Measurements from ENCODE around the gene PDCD1.
"Not testable (repeated sequence)": the region's sequence is repeated elsewhere in the genome, so short reads cannot be mapped to it uniquely, and the experiment has no call there.

Gene PDCD1

DNA sequence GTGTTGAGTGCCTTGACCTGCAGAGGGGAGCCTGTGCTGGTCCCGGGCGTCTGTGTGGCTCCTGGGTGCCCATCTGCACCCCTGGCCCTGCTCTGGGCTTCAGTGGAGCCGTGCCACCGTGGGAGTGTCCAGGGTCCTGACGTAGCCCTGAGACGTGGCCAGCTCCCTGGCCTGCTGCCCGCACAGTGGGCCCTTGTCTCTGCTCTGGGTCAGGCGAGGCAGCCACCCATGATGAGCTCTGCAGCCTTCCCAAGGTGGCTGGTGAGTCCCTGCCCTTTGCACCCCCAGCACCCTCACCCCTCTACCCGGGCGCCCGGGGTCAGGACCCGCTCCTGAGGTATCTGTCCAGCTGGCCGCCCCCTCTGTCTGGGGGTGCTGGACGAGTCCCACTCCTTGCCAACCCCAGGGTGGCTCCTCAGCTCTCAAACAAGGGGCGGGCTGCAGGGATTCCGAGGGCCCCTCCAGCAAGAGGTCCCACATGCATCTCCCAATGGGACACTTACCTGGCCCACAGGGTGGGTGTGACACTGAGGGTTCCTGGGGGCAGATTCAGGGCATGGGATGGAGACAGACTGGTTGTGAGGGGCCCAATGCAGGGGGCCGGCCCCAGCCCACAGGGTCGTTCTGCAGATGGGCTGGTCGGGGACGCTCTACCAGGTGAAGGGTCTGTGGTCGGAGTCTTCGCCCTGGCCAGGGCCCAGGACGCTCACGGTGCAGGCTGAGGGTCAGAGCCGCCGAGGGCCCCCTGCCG lies 47.3 kb downstream of the PDCD1 start:
- no peak for DNase-seq

DNA sequence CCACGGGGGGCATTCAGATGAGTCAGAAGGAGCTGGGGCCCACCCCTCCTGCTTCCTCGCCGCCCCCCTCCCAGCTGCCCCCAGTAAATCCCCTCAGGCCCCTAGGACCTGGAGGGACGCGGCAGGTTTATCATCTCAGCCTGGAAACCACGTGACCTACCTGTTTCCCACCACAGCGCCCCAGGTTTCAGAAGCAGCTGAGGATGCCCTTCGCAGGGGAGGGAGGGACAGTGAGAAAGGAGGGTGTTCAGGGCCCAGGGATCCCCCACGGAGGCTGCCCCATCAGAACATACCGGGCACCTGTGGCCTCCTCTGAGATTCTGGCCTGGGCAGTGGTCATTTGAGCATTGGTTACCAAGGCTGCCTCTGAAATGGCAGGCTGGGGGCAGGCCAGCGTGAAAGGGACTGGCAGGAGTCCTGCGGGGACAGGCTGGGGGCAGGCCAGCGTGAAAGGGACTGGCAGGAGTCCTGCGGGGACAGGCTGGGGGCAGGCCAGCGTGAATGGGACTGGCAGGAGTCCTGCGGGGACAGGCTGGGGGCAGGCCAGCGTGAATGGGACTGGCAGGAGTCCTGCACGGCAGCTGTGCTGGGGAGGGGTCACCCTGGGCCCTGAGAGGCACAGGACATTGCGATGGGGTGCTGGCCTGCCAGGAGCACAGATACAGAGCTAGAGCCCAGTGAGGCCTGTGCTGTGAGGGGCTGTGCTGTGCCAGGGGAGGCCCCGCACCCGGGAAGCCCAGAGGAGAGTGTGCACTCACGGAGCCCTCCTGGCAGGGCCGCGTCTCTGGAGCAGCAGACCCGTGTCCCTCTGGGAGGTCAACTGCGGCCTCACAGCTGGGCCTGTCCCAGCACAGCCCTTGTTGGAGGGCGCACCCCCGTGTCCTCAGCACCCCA lies 48.1 kb downstream of the PDCD1 start:
- no peak for DNase-seq

DNA sequence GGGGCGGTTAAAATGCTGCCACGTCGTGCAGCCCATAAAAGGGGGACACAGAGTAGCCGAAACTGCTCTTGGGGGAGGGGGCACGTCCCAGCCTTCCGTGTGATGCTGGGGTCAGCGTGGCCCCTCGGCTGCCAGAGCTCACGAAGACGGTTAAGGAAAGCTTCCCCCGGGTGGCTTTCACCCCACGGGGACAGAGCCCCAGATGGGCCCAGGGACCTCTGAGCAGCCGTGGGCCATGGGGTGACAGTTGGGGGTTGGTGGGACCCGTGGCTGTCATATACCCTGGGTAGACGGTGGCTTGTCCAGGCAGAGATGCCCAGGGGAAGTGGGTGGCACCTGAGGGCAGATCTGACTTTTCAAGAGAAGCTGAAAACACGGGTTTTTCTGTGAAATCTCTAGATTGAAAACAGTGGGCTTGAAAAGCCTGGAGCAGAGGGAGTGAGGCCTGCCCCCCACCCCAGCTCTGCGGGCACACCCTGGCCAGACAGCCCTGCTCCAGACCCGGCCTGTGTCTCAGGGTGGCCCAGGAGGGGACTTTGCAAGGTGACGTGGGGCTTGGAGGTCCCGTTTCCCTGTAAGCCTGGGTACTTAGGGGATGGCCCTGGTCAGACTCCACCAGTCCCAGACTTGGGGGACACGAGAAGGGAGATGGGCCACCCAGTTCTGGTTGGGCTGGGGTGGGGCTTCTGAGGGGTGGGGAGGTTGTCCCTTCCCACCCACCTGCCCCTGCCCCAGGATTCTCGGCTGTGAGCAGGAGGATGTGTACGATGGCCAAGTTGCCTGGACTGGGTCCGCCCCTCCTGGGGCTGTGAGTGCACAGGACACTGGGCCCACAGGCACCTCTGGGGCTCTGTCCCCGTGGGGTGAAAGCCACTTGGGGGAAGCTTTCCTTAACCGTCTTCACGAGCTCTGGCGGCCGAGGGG lies 49.0 kb downstream of the PDCD1 start:
- no peak for DNase-seq

DNA sequence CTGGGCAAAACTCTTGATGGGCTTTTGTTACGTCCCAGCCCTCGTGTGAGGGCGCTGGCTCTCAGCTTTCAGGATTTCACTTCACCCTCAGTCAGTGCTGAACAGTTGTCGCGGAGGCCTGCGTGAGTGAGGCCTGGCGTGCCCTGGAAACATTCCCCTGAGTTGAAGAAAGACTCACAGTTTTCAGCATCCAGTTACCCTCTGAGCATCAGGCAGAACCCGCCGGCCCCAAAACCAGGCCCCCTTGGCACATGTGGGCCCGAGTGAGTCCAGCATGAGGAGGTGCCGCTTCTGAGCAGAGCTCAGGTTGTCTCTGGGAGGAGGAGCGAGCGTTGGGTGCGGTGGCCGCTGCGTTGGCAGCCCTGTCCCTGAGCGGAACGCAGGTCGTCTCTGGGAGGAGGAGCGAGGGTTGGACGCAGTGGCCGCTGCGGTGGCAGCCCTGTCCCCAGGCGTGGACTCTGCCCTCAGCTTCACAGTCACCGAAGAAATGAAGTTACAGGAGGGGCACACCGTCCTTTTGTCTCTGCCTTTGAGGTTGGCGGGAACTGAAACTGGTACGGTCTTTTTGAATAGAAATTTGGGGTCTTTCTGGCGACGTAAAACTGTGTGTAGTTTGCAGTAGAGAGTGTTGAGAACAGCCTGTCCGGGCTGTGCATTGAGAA lies 49.8 kb downstream of the PDCD1 start, which contains the start of gene NEU4:
NEU4 (plus strand) TSS at position 473 of the 662 bp plus-strand sequence. CDS start 5,292 bp downstream, outside the sequence.
- DNase-seq: no peak

DNA sequence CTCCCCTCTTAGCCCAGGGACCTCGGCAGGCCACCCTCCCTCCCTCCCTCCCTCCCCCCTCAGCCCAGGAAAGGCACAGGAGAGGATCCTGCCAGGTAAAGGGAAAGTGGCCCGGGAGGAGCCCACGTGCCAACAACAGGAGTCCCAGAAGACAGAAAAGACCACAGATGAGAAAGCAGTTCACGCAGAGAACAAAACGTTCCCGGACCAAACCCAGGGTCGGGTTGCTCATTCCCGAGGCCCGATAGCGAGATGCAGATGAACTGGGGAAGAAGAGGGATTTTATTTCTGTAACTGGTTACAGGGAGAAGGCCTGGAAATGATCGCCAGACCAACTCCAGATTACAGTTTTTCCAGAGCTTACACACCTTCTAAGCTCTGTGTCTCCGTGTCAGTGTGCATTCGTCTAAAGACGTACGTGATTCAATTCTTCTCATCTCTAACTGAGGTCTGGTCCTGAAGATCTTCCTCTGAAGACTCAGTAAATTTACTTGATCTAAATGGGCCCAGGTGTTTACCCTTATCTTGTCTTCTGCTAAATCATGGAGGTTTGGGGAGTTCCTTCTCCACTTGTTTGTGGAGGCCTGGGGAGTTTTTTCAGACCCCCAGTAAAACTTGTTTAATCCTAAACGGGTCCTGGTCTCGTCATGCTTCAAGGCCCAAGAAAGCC lies 50.5 kb downstream of the PDCD1 start:
- DNase-seq: no peak

DNA sequence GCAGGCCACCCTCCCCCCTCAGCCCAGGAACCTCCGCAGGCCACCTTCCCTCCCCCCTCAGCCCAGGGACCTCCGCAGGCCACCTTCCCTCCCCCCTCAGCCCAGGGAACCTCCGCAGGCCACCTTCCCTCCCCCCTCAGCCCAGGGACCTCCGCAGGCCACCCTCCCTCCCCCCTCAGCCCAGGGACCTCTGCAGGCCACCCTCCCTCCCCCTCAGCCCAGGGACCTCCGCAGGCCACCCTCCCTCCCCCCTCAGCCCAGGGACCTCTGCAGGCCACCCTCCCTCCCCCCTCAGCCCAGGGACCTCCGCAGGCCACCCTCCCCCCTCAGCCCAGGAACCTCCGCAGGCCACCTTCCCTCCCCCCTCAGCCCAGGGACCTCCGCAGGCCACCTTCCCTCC lies 52.5 kb downstream of the PDCD1 start:
- DNase-seq: not testable (repeated sequence)

DNA sequence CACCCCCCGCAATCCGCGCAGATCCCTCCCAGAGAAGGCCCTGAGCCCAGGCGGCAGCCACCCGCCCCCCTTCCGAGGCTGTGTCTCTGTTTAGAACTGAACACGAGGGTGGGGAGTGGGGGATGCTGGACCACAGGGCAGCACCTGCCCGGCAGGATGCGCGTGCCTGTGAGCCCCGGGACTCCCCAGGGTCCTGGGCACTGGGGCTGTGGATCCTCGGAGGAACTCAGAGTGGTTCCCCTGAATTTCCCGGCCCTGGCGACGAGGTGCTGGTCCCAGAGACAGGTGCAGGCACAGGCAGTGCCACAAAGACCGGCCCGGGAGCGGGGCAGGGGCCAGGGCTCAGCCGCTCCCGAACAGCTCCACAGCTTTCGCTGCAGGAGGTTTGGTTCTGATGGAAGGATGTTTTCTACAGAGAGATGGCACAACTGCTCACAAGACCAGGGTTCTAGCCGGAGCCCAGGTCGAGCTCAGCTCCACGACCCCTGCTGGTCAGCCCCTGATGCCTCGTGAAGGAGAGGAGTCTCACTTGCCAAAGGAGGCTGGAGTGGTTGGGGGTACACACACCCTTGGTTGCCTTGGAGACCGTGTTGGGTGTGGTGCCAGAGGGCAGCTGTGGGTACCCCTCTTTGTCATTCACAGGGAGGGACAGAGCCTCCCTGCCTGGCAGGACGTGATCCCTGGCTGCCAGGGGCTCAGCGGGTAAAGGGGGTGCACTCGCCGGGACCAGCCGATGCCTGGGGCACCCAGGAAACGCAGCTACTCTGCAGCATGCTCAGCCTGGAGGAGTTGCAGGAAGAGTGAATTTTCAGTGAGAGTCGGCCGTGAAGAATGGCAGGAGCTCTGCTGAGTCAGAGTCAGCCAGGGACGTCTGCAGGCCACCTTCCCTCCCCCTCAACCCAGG lies 54.1 kb downstream of the PDCD1 start:
- DNase-seq: no peak

DNA sequence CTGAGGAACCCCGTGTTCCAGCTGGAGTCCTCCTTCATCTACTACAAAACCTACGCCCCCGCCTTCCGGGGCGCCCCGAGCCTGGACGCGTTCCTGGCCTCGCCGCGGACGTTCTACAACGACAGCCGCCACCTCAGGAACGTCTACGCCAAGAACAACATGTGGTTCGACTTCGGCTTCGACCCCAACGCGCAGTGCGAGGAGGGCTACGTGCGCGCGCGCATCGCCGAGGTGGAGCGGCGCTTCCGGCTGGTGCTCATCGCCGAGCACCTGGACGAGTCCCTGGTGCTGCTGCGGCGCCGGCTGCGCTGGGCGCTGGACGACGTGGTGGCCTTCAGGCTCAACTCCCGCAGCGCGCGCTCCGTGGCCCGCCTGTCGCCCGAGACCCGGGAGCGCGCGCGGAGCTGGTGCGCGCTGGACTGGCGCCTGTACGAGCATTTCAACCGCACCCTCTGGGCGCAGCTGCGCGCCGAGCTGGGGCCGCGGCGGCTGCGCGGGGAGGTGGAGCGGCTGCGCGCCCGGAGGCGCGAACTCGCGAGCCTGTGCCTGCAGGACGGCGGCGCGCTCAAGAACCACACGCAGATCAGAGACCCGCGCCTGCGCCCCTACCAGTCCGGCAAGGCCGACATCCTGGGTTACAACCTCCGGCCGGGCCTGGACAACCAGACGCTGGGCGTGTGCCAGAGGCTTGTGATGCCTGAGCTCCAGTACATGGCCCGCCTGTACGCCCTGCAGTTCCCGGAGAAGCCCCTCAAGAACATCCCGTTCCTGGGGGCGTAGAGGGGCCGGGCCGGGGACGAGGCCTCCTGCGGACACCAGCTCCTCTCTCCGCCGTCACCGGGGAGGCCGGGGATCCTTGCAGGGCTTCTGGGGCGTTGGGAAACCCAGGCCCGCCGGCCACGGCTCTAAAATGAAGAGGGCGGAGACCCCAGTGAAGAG lies 55.0 kb downstream of the PDCD1 start:
- no peak for DNase-seq

DNA sequence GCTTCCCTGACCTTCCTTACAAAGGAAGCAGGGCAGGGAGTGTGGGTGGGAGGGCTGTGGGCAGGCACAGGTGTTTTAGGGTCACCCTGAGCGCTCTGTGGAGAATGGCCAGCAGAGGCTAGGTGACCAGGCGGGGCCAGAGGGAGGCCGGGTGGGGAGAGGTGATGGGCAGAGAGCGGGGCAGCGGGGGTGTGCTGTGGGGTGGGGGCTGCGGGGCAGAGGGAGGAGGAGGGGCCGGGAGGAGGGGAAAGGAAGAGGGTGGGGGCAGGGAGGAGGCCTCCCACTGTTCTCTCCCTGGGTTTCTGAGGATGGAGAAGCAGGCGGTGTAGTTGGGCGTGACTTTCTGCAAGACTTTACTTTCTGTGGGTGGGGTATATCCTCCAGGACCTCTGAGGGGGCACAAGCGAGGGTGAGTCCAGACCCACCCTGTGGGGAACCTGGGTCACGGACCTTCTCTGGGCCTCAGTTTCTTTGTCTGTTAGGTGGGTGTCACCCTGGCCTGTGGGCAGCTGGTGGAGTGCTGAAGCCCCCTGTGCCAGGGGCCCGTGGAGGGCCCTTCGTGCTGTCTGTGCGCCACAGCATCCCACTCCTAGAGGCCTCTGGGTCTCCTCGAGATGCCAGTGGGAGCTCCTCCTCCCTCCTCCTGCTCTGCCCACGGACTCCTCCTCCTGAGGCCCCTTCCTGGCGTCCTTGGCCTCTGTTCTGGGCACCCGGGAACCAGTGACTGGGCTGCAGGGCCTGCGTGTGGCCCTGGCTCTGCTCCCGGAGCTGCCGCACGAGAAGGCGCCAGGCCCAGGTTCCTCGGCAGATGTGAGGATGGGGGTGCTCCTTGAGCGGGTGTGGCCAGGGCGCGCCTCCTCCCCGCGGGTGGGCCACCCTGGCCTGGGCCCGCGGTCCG lies 56.0 kb downstream of the PDCD1 start:
- no peak for DNase-seq

DNA sequence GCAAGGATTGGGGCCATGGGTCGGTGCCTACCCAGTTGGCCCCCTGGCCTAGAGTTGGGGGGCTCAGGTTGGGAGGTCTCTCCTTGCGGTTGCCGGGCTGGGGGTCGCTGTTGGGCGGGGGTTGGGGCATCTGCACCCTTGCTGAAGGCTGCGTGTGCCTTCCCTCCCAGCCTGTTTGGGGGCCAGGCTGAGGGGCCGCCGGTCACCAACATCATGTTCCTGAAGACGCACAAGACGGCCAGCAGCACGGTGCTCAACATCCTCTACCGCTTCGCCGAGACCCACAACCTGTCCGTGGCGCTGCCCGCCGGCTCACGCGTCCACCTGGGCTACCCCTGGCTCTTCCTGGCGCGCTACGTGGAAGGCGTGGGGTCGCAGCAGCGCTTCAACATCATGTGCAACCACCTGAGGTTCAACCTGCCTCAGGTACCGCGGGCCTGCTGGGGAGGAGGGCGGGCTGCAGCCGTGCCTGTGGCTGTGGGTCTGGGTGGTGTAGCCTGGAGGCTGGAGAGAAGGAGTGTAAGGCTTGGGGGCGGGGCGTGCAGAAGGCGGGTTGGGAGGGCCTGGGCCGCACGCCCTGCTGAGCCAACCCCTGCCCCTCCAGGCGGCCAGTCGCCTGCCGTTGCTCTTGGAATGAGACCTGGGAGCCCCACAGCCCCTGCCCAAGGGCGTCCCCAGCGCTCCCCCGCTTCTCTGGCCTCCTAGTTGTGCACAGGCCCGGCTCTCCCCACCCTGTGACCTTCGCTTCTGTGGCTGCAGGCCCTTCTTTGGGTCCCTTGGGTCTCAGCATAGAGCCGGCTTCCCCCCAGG lies 56.9 kb downstream of the PDCD1 start:
- no peak for DNase-seq

DNA sequence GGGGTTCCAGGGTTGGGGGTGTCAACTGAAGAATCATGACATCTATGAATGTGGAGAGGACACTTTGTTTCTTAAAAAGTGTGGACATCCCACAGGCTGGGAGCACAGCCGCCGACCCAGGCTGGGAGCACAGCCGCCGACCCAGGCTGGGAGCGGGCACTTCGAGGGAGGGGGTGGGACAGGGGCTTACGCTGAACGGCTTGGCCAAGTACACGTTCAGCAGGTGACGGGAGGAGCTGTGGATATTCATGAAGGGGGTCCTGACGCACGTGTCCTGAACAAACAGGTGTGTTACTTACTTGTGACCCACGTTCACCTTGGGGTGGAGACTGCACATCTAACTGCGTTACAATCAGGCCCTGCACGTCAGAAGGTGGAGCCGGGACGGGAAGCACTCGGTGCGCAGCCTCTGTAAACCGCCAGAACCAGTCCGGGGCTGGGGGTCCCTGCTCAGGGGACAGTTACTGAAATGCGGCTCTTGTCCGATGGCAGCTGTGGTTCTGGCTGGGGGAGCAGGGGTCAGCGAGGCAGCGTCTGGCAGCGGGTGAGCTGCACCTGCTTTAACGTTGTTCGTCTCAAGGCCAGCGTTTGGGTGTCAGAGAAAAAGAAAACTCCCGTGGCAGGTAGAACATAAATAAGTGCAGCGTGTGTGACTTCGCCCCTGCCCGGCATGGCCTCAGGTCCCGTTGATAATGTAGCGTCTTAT lies 58.3 kb downstream of the PDCD1 start:
- DNase-seq: not testable (repeated sequence)
